Esophagus squamous epithelium (tissue), 4 donors: ENCODE measurements around the gene ALDH3A2.

Experiments
- POLR2A ChIP-seq, 4 donors: fragments of 450-650 bp; IDR thresholded peaks; one replicate each; pipeline ENCODE4 v1.6.1; 2017; ENCODE audit warnings: antibody characterized with exemption in 4 of 4, mild to moderate bottlenecking in 4 of 4, moderate library complexity in 3 of 4
- TF ChIP-seq, protein P1 (sequence below), 6 experiments: fragments of 450-650 bp in 4 of 6; fragments of 200-600 bp in 2 of 6; sonication (generic) in 2 of 6; IDR thresholded peaks; one replicate each; pipeline ENCODE4 v1.5.1; 2016 to 2019; ENCODE audit warnings: antibody characterized with exemption in 6 of 6, mild to moderate bottlenecking in 4 of 6, moderate library complexity in 4 of 6

DNA sequence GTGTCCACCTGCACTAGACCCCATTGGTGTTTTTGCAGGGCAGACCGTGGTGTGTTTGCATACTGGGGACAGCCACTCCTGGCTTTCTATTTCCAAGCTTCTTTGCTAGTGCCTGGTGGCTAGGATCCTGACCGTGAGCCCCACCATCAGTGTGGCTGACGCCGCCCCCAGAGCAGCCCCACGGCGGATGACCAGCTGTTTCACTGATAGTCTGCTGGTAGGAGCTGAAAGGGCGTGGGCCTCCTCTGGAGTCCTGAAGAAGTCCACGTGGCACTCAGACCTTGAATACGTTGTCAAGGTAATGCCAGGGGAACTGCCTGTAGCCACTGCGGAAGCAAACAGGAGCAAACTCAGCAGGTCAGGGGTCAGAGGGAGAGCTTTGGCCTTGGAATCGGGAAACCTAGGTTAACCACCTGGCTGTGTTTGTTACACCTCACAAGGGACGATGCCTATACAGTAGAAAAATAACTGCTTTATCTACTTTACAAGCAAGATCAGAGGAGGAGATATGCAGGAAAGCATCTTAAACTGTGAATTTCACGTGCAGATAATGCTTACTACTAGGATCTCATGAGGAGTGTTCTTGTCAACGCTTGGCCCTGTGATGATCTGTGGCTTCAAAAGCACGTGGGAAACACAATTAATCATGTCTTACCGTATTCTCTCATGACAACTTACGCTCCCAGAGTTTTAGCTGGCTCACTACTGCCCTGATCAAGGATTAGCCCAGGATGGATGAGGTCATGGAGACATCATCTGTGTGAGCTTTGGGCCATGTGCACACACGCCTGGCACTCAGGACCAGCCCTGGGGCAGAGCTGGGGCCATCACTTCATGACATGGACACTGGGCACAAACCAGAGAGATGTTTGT lies 30.3 kb downstream of the ALDH3A2 start:
- no peak for TF ChIP-seq POLR2A (IDR thresholded peaks at IDR 0.05)
- TF ChIP-seq, protein P1, sequence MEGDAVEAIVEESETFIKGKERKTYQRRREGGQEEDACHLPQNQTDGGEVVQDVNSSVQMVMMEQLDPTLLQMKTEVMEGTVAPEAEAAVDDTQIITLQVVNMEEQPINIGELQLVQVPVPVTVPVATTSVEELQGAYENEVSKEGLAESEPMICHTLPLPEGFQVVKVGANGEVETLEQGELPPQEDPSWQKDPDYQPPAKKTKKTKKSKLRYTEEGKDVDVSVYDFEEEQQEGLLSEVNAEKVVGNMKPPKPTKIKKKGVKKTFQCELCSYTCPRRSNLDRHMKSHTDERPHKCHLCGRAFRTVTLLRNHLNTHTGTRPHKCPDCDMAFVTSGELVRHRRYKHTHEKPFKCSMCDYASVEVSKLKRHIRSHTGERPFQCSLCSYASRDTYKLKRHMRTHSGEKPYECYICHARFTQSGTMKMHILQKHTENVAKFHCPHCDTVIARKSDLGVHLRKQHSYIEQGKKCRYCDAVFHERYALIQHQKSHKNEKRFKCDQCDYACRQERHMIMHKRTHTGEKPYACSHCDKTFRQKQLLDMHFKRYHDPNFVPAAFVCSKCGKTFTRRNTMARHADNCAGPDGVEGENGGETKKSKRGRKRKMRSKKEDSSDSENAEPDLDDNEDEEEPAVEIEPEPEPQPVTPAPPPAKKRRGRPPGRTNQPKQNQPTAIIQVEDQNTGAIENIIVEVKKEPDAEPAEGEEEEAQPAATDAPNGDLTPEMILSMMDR (IDR thresholded peaks at IDR 0.05), result no peak
